Astrocyte of the spinal cord (primary cell): Measurements from ENCODE around the gene SLC35E2B.
A peak's percentile ranks its signal among the peaks of the same experiment; 100 is the strongest.
"Not testable (repeated sequence)": the region's sequence is repeated elsewhere in the genome, so short reads cannot be mapped to it uniquely, and the experiment has no call there.

ENCODE experiments used
- DNase-seq: peaks from one replicate; pipeline ENCODE4 v3.0.0; 2011; ENCODE audit warnings: low read depth, low spot score
- H3K4me3 ChIP-seq: 2 replicates; pipeline ENCODE4 v1.5.1; 2011; ENCODE audit warnings: low read depth, mild to moderate bottlenecking, low read length, moderate library complexity
- CTCF ChIP-seq: IDR thresholded peaks from 2 replicates; pipeline ENCODE4 v1.5.1; 2012; ENCODE audit warnings: low read depth, mild to moderate bottlenecking, low read length, inconsistent platforms
- in situ Hi-C: cut with HindIII; loops from 2 replicates; pipeline ENCODE4 v1.10.0; 2017; ENCODE audit warnings: low sequenced_read_pairs

Gene SLC35E2B

DNA sequence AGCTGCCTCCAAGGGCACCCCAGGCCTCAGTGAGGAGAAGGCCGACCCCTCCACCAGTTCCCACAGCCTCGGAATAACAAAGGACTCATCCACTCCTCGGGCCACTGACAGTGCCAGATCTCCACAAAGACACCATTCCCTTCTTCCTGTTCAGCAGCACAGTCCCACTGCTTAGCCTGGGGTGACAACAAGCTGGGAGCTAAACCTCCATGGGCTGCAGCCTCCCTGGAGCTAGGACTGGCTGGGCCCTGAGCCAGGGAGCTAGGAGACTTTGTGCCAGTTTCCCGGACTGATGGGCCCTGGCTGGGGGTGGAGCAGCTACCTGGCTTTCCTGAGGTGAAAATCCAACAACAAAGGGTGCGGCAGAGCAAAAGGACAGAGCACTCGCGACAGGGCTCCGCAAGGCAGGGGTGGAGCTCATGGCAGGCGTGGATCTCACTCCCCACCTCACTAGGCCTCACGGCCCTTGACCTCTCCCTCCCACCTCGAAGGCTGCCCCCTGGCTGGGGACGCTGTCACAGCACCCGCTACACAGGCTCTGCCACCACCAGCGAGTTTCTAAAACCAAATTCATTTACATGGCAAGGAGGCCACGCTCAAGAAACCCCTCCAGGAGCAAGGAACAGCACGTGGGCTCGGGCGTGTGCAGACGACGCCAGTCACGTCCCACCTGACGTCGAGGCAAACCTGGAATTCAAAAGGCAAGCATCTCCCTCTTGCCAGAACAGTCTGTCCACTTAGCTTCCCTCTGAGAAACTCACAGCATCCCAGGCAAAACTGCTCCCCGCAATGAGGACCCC is 13.8 kb downstream of the SLC35E2B start:
- TF ChIP-seq CTCF, result peak; percentile 20
- H3K4me3 ChIP-seq, result no peak overlapping the region
- in situ Hi-C loops, result no loop called here
- DNase-seq, result no peak

DNA sequence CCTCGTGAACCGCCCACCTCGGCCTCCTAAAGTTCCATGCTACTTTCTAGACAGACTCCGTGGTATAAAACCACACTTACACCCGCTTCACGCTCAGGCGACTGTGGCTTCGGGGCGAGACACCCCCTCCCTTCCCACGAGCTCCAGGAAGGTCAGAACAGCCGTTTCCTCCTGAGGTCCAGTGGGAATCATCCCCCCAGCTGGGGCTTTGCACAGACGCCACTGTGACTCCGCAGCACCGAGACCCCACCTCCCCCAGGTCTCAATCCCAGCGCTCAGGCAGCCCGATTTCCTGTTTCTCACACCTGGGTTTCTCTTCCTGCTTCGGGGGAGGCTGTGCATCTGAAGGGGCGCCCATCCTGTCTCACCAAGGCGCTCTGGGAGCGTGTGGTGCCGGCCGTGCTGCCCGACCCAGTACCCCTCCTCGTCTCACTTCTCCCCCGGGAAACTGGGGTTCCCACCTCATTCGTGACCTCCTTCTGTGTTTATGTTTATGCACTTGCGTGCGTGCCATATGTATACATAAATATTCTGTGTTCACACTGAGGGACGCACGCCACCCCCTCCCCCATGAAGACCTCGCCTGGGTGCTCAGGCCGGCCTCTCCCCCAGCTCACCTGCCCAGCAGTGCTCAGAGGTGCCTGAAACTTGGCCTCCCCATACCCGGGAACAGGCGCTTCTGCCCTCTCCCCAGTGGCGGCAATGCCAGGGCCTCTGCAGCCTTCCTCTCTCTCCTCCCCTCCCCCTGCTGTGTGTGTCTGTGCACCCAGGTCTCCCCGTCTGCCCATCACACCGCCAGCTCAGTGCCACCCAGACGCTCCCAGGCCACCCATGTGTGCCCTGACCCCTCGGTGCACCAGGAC is 14.6 kb downstream of the SLC35E2B start:
- no peak for TF ChIP-seq CTCF
- no peak overlapping the region for H3K4me3 ChIP-seq
- in situ Hi-C loops, result no loop called here
- DNase-seq, result no peak

- H3K4me3 ChIP-seq, DNase-seq, in situ Hi-C loops: not testable (repeated sequence)
These were observed 16.5 kb downstream of the SLC35E2B start for GRCh38 chr1:1676087-1676486.

- H3K4me3 ChIP-seq, DNase-seq: not testable (repeated sequence)
These were observed 17.4 kb downstream of the SLC35E2B start for GRCh38 chr1:1675218-1675617.

DNA sequence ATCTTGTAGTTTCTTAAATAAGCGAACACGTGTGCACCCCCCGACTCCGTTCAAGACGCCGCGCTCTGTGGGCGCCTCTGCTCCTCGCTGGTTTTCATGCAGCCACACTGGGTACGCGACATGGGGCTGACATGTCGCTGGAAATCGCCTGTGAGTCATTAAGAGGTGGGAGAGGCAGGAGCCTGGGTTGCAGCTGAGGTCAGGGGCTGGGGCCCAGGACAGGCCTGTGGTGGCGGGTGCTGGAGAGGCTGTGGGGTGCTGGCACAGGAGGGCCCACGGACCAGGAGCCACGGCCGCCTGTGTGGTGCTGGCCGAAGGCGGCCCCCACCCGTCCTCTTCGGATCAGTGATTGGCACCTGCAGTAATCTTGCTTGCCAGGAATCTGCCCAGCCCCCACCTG is 17.8 kb downstream of the SLC35E2B start:
- in situ Hi-C loops, DNase-seq, H3K4me3 ChIP-seq: not testable (repeated sequence)

More at GRCh38 chr1:1675218-1675617, 17.4 kb downstream of the SLC35E2B start:
- in situ Hi-C loops, result not testable (repeated sequence)

DNA sequence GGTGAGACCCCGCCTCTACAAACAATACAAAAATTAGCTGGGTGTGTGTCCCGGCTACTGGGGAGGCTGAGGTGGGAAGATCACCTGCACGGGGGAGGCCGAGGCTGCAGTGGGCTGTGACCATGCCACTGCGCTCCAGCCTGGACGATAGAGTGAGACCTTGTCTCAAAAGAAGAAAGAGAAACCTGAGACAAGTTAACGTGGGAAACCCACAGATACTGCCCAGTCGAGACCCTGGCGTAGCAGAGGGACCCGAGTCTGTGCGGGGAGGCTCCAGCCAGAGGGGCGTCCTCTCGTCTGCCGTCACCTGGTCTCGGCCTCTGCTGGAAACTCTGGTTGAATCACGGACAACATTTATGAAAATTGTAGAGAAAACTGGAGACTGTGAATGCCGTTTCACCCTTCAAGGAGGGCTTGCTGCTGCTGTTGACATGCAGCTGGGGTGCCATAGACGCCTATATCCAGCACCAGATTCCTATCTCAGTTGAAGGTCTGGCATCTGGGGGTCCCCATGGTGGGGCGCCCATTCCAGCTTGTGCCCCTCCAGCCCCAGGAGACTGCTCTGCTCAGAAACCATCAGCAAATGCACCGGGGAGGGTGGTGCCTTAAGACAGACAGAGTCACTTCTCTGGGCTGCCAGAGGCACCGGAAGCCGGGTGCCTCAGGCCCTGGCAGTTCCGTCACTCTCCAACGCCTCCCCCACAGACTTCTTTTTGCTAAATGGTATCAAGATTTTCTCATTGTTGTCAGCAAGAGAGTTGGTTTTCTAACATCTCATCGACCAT is 20.2 kb downstream of the SLC35E2B start:
- in situ Hi-C loops, result no loop called here
- DNase-seq, result no peak
- no peak for TF ChIP-seq CTCF
- no peak overlapping the region for H3K4me3 ChIP-seq

DNA sequence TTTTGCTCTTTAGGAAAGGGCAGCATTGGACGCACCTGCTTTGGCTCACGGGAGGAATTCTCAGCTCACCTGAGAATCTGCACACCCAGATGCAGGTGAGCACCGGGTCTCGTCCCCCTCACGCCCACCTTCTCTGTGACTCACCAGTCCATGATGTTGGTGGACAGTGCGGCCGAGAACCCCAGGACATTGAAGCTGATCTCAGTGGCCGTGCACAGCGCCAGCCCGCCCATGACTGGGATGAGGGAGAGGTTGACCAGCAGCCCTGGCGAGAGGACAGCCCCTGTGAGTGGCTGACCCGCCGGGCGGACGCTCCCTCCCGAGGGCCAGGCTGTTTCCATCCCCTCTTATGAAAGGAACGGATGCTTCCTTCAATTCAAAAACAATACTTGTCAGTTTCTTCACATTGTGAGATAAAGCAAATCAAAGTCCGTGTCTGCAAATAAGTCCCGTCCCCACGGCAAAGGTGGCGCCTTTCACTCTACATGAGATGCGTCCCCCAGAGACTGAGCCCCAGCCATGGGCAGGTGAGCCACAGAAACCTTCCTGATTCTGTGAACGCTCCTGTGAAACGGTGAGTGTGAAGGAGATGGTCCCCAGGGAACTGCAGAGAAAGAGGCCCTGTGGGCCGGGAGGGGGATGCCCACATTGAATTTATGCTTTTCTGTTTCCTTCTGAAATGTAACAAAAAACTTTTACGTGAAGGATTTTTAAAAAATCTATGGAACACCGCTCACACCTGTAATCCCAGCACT is 21.1 kb downstream of the SLC35E2B start:
- in situ Hi-C loops, result no loop called here
- no peak for TF ChIP-seq CTCF

More for the DNA sequence above, 21.1 kb downstream of the SLC35E2B start:
- no peak for DNase-seq
- H3K4me3 ChIP-seq, result no peak overlapping the region
